ENCODE measurements around the gene KRT16. TPM values are rescaled to one million over a fixed set of nuclear protein-coding genes. Genes with fewer than 3 reads are reported as not detected.

The KRT16 gene
- total RNA-seq, 2 donors from 2014 or later, result 4.0 to 6.7 TPM

- Histone ChIP-seq H3K27me3 (replicated peaks; ENCODE audit: insufficient read depth) (no peaks in the 10 kb centered on the region), H3K9me3 (no peaks in the 10 kb centered on the region), H3K4me3 (no peak overlapping the region), H3K27ac (no peak overlapping the region), H3K4me1 (replicated peaks) (no peaks in the 10 kb centered on the region), H3K36me3 (no peaks in the 10 kb centered on the region)
- no peak for TF ChIP-seq POLR2AphosphoS5 (IDR thresholded peaks at IDR 0.05)
- no peak for TF ChIP-seq POLR2A (IDR thresholded peaks at IDR 0.05)
- TF ChIP-seq CTCF (IDR thresholded peaks at IDR 0.05), result no peak
- no peak for DNase-seq (ENCODE audit: low spot score)
- intact Hi-C loops (cut with DNase I), result no loop called here
- WGBS, result 50% methylated on average over 8 of the region's 8 CpGs
Measured at GRCh38 chr17:41593306-41593981, 19.1 kb downstream of the KRT16 start.

DNA sequence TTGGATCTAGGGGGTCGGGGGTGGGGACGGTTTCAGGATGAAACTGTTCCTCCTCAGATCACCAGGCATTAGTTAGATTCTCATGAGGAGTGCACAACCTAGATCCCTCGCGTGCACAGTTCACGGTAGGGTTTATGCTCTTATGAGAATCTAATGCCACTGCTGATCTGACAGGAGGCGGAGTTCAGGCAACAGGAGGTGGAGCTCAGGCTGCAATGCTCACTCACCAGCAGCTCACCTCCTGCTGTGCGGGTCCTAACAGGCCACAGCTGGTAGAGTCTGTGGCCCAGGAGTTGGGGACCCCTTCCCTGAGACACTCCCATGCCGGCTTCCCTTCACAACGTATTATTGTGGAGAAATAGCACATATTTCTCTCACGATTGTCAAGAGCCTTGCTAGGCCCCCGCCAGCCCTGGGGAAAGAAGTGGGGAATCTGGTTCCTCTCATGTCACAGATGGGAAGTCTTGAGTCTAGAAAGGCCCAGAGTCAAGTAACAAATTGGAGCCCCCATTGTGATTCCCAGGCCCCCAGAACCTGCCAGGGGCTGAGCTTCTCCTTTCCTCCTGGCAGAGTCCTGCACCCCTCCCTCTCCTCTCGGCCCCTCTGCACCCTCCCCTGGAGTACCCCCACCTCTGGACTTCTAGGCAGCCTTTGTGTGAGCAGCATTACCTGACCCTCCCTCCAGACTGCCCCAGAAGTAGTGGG lies 19.8 kb downstream of the KRT16 start:
- intact Hi-C loops (cut with DNase I), result no loop called here
- H3K27me3 ChIP-seq (replicated peaks; ENCODE audit: insufficient read depth), result no peaks in the 10 kb centered on the region
- H3K27ac ChIP-seq, result no peak overlapping the region
- H3K4me1 ChIP-seq (replicated peaks), result no peaks in the 10 kb centered on the region
- no peaks in the 10 kb centered on the region for H3K9me3 ChIP-seq
- WGBS, result 65% methylated on average over 12 of the region's 12 CpGs
- no peaks in the 10 kb centered on the region for H3K36me3 ChIP-seq
- no peak for TF ChIP-seq POLR2A (IDR thresholded peaks at IDR 0.05)
- TF ChIP-seq POLR2AphosphoS5 (IDR thresholded peaks at IDR 0.05), result no peak
- no peak for TF ChIP-seq CTCF (IDR thresholded peaks at IDR 0.05)
- DNase-seq (ENCODE audit: low spot score), result no peak
- H3K4me3 ChIP-seq, result no peak overlapping the region

GRCh38 chr17:41589301-41589700 lies 23.3 kb downstream of the KRT16 start:
- no peak overlapping the region for H3K4me3 ChIP-seq
- intact Hi-C loops (cut with DNase I), result no loop called here
- no peaks in the 10 kb centered on the region for H3K4me1 ChIP-seq (replicated peaks)
- WGBS, result 82% methylated on average over 3 of the region's 3 CpGs
- no peak for DNase-seq (ENCODE audit: low spot score)
- TF ChIP-seq CTCF (IDR thresholded peaks at IDR 0.05), result no peak
- no peak for TF ChIP-seq POLR2AphosphoS5 (IDR thresholded peaks at IDR 0.05)
- no peak for TF ChIP-seq POLR2A (IDR thresholded peaks at IDR 0.05)
- no peak overlapping the region for H3K27ac ChIP-seq
- no peaks in the 10 kb centered on the region for H3K36me3 ChIP-seq
- no peaks in the 10 kb centered on the region for H3K27me3 ChIP-seq (replicated peaks; ENCODE audit: insufficient read depth)
- H3K9me3 ChIP-seq, result no peaks in the 10 kb centered on the region

DNA sequence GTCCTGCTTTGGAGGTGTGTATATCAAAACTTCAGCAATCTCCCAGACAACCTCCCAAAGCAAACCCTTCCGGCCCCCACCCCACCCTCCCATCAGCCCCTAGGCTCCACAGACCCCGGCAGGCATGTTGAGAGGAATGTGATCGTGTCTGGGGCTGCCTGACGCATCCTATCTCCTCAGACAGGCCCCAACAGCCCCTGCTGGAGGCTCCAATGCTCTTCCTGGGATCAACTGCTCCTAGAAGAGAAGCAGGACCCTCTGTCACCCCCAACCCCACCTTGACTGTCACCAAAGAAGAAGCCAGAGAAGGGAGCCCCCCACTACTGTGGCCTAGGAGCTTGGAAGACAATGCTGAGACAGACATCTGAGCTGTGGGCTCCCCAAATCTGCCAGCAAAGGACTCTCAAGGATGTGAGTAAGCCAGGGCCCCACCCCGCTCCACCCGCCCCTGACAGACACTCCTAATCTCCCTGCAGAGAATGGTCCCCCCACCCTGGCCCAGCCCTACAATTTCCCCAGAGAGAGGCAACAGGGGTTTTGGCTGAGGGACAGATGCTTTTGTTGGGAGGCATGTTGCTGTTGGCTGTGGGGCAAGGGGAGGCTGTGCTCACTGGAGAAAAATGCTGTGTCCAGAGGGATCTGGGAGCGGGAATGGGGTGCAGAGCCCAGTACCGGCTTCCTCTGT lies 24.3 kb downstream of the KRT16 start:
- DNase-seq (ENCODE audit: low spot score), result no peak
- TF ChIP-seq POLR2AphosphoS5 (IDR thresholded peaks at IDR 0.05), result no peak
- no peak for TF ChIP-seq POLR2A (IDR thresholded peaks at IDR 0.05)
- TF ChIP-seq CTCF (IDR thresholded peaks at IDR 0.05), result no peak
- no peak overlapping the region for H3K4me3 ChIP-seq
- no peaks in the 10 kb centered on the region for H3K9me3 ChIP-seq
- H3K4me1 ChIP-seq (replicated peaks), result no peaks in the 10 kb centered on the region
- H3K36me3 ChIP-seq, result no peaks in the 10 kb centered on the region
- intact Hi-C loops (cut with DNase I), result no loop called here
- no peak overlapping the region for H3K27ac ChIP-seq
- 49% methylated on average over 8 of the region's 8 CpGs for WGBS
- H3K27me3 ChIP-seq (replicated peaks; ENCODE audit: insufficient read depth), result no peaks in the 10 kb centered on the region

Measured in prostate gland (tissue), 2 donors.